Gastrocnemius medialis (tissue), 4 donors: ENCODE data around the gene ARHGAP26. TPM values are rescaled to one million over a fixed set of nuclear protein-coding genes. Genes with fewer than 3 reads are reported as not detected.

ENCODE experiments used
- ATAC-seq, 2 donors: fragments of 150-250 bp; one replicate each; pipeline ENCODE4 v1.9.1; 2016
- DNase-seq, 2 donors: peaks; one replicate each; pipeline ENCODE4 v3.0.0-alpha.2; 2019
- H3K27ac ChIP-seq, 4 donors: fragments of 200-600 bp; sonication (generic); 1 replicate in 1 of 4; 2 replicates in 3 of 4; pipeline ENCODE4 v1.5.1; 2016 to 2018; ENCODE audit warnings: mild to moderate bottlenecking in 2 of 4, moderate library complexity in 1 of 4
- H3K27me3 ChIP-seq, 3 donors: fragments of 200-600 bp; sonication (generic) in 2 of 3; 1 replicate in 1 of 3; 2 replicates in 2 of 3; pipeline versions ENCODE4 v1.5.1 to v1.6.0; 2016 to 2019; ENCODE audit warnings: mild to moderate bottlenecking in 1 of 3, moderate library complexity in 1 of 3
- H3K36me3 ChIP-seq, 2 donors: fragments of 200-600 bp; sonication (generic) in 1 of 2; one replicate each; pipeline ENCODE4 v1.5.1; 2017 to 2018
- H3K4me1 ChIP-seq, 2 donors: fragments of 200-600 bp; sonication (generic) in 1 of 2; one replicate each; pipeline ENCODE4 v1.5.1; 2016 to 2017; ENCODE audit warnings: mild to moderate bottlenecking in 2 of 2
- H3K4me3 ChIP-seq, 4 donors: fragments of 200-600 bp; sonication (generic) in 3 of 4; 1 replicate in 1 of 4; 2 replicates in 3 of 4; pipeline ENCODE4 v1.5.1; 2016 to 2019; ENCODE audit warnings: mild to moderate bottlenecking in 2 of 4
- H3K9me3 ChIP-seq, 3 donors: fragments of 200-600 bp; sonication (generic) in 2 of 3; 1 replicate in 1 of 3; 2 replicates in 2 of 3; pipeline ENCODE4 v1.5.1; 2016 to 2019
- CTCF ChIP-seq, 5 experiments: fragments of 450-650 bp in 3 of 5; fragments of 200-600 bp in 2 of 5; sonication (generic) in 2 of 5; IDR thresholded peaks in 4 of 5; conservative IDR thresholded peaks in 1 of 5; 1 replicate in 4 of 5; 2 replicates in 1 of 5; pipeline ENCODE4 v1.5.1; 2016 to 2019; ENCODE audit warnings: antibody characterized with exemption in 5 of 5, mild to moderate bottlenecking in 3 of 5, moderate library complexity in 3 of 5
- POLR2A ChIP-seq, 2 donors: fragments of 450-650 bp; IDR thresholded peaks; one replicate each; pipeline ENCODE4 v1.6.1; 2017; ENCODE audit warnings: antibody characterized with exemption in 2 of 2, mild to moderate bottlenecking in 2 of 2, moderate library complexity in 2 of 2
- in situ Hi-C, 4 donors: fragments of 200-750 bp; cut with MboI; loops; one replicate each; pipeline versions ENCODE4 v1.15.0 to v1.8.0; 2017; ENCODE audit warnings: low sequenced_read_pairs in 4 of 4
- intact Hi-C: fragments of 100-400 bp; cut with DNase I; formaldehyde crosslinking; loops from one replicate; pipeline ENCODE4 v1.15.1; 2023; ENCODE audit warnings: low total_unique reads
- total RNA-seq, 4 donors: library from RNA; depleted of rRNA; stranded (reverse); fragments of >200 nt; gene quantifications; one replicate each; pipeline versions ENCODE4 v1.1.0 to v1.2.3, GENCODE V29; 2016

The ARHGAP26 gene
- total RNA-seq, 4 donors from 2014 or later, result 9.1 to 22.4 (median 13.4) TPM

DNA sequence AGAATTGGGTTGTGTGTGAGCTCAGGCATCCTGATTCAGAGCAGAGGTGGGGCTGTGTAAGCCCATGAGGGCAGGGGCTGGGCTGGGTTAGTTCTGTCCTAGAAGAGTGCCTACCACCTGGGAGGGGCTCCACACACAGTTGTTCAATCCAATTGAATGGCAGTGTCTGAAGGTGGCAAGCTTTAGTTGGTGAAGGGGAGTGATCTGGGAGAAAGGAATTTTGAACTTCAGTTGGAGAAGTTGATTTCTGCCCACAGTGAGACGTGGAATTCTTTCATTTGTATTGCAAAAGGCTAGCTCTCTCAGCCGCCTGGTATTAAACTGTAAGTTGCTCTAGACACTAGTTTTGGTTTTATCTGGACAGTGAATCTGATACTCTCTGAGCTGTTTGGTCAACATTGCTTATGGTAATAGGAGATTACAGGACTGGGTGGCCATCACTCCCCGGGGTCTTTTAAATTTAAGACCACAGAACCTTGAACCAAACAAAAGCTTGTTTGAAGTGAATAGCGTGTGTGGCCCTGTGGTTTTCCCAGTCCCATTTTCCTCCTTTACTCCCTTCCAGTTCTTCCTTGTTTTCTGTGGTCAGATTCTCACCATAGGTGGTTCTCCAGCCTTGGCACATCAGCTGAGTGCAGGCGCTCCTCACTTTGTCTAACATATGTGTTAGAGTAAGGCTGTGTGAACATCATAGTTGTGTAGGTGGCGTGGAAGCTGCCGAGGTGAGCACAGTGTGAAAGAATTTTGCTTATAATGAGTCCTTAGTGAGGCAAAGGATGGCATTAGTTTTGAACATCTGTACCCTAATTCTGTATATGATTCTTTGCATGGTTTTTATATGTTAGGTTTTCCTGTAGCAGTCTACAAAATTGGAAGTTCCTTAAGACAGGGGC, 78.0 kb downstream of the ARHGAP26 start:
- Histone ChIP-seq H3K4me1 (peaks cover 33 to 39% of the 10 kb centered on the region in 2 donors), H3K36me3 (no peaks in the 10 kb centered on the region), H3K4me3 (no peak overlapping the region), H3K27ac (no peak overlapping the region), H3K9me3 (no peaks in the 10 kb centered on the region), H3K27me3 (no peaks in the 10 kb centered on the region)
- no peak for ATAC-seq
- intact Hi-C loops, result no loop called here
- in situ Hi-C loops, result no loop called here
- TF ChIP-seq POLR2A (IDR thresholded peaks at IDR 0.05) (no peak), CTCF (IDR thresholded peaks at IDR 0.05 in 4 of 5, conservative IDR thresholded peaks at IDR 0.05 in 1 of 5) (no peak)
- DNase-seq, result no peak

GRCh38 chr5:142849466-142849865, 79.3 kb downstream of the ARHGAP26 start:
- DNase-seq (no peak), ATAC-seq (no peak)
- H3K27ac ChIP-seq, result no peak overlapping the region
- H3K4me3 ChIP-seq, result no peak overlapping the region
- no peaks in the 10 kb centered on the region for H3K36me3 ChIP-seq
- no peaks in the 10 kb centered on the region for H3K27me3 ChIP-seq
- intact Hi-C loops (no loop called here), in situ Hi-C loops (no loop called here)
- peaks cover 25 to 32% of the 10 kb centered on the region in 2 donors for H3K4me1 ChIP-seq
- TF ChIP-seq POLR2A (IDR thresholded peaks at IDR 0.05) (no peak), CTCF (IDR thresholded peaks at IDR 0.05 in 4 of 5, conservative IDR thresholded peaks at IDR 0.05 in 1 of 5) (no peak)
- H3K9me3 ChIP-seq, result no peaks in the 10 kb centered on the region

- Histone ChIP-seq H3K4me3 (no peak overlapping the region), H3K4me1 (peaks cover 21 to 28% of the 10 kb centered on the region in 2 donors), H3K27me3 (no peaks in the 10 kb centered on the region), H3K9me3 (no peaks in the 10 kb centered on the region), H3K36me3 (no peaks in the 10 kb centered on the region), H3K27ac (no peak overlapping the region)
- no peak for TF ChIP-seq POLR2A (IDR thresholded peaks at IDR 0.05)
- TF ChIP-seq CTCF (IDR thresholded peaks at IDR 0.05 in 4 of 5, conservative IDR thresholded peaks at IDR 0.05 in 1 of 5), result no peak
- in situ Hi-C loops, result no loop called here
- intact Hi-C loops, result no loop called here
- DNase-seq (no peak), ATAC-seq (no peak)
Measured at GRCh38 chr5:142849880-142850279, 79.7 kb downstream of the ARHGAP26 start.

DNA sequence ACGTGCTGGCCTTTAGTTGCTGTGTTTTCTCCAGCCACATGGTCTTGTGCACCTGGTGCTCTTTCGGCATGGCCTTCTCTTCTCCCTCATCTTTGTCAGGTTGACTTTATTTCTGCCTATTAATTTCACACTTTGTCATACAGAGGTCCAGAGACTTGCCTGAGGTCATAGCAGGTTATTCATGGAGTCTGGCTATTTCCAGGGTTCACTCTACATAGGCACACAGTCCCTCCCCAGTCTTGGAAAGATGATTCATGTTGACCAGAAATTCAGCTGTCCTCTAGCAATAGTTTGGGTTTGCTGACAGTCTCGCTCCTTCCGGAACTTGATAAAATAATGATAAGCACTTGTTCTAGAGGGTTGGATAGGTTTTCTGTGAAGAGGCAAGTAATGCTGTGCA, 81.6 kb downstream of the ARHGAP26 start:
- peaks cover 4 to 10% of the 10 kb centered on the region in 2 donors for H3K4me1 ChIP-seq
- intact Hi-C loops, result no loop called here

More for the DNA sequence above, 81.6 kb downstream of the ARHGAP26 start:
- no peak overlapping the region for H3K4me3 ChIP-seq
- H3K27me3 ChIP-seq, result no peaks in the 10 kb centered on the region
- TF ChIP-seq POLR2A (IDR thresholded peaks at IDR 0.05) (no peak), CTCF (IDR thresholded peaks at IDR 0.05 in 4 of 5, conservative IDR thresholded peaks at IDR 0.05 in 1 of 5) (no peak)
- no peak for ATAC-seq
- no peak for DNase-seq
- H3K36me3 ChIP-seq, result no peaks in the 10 kb centered on the region
- in situ Hi-C loops, result no loop called here
- no peak overlapping the region for H3K27ac ChIP-seq
- no peaks in the 10 kb centered on the region for H3K9me3 ChIP-seq
